Measurements from ENCODE around the gene RASGRF2. TPM values are rescaled to one million over a fixed set of nuclear protein-coding genes. Genes with fewer than 3 reads are reported as not detected.
A peak's percentile ranks its signal among the peaks of the same experiment; 100 is the strongest.

RASGRF2 gene
- total and polyA plus RNA-seq, 2 of the 13 experiments (the other 11 are each of a cell fraction or from before 2014, with no cell fraction given), result 23.6 to 29.0 TPM

- TF ChIP-seq SNAPC4 (CRISPR knock-in tag; IDR thresholded peaks at IDR 0.05) (no peak), ONECUT2 (CRISPR knock-in tag; IDR thresholded peaks at IDR 0.05) (no peak), ZNF18 (CRISPR knock-in tag; IDR thresholded peaks at IDR 0.05; ENCODE audit: insufficient replicate concordance) (no peak), SATB2 (CRISPR knock-in tag; IDR thresholded peaks at IDR 0.05) (no peak), IRF2 (CRISPR knock-in tag; IDR thresholded peaks at IDR 0.05) (0 out of 2 replicates have a peak, but pooled peaks have one; percentile 16), RFX3 (CRISPR knock-in tag; IDR thresholded peaks at IDR 0.05) (no peak), PAXIP1 (CRISPR knock-in tag; conservative IDR thresholded peaks at IDR 0.05) (0 out of 2 replicates have a peak, but pooled peaks have one; percentile 18), AHR (CRISPR knock-in tag; IDR thresholded peaks at IDR 0.05) (no peak), PRDM15 (CRISPR knock-in tag; IDR thresholded peaks at IDR 0.05) (no peak), ATF1 (CRISPR knock-in tag; IDR thresholded peaks at IDR 0.05) (no peak), EED (CRISPR knock-in tag; IDR thresholded peaks at IDR 0.05) (no peak), NFIC (IDR thresholded peaks at IDR 0.05; ENCODE audit: low read length) (no peak)
These were observed 4.8 kb downstream of the RASGRF2 start (continued) for GRCh38 chr5:80964919-80965318.

All from HepG2 (cell line).